NOMO-1 treated with dmso at 0.1 percent for 144 hours (cell line): ENCODE results near the gene HSPA2.
"Not testable (repeated sequence)": the region's sequence is repeated elsewhere in the genome, so short reads cannot be mapped to it uniquely, and the experiment has no call there.

Experiments used
- DNase-seq: peaks from one replicate; lab custom pipeline; 2025; ENCODE audit not compliant: unreplicated experiment; lab: John Stamatoyannopoulos, UW

The HSPA2 gene

GRCh38 chr14:64558216-64558615 is 17.7 kb downstream of the HSPA2 start:
- DNase-seq, result not testable (repeated sequence)

GRCh38 chr14:64561631-64562030 is 21.1 kb downstream of the HSPA2 start:
- no peak for DNase-seq

GRCh38 chr14:64562436-64562835 is 21.9 kb downstream of the HSPA2 start:
- no peak for DNase-seq

- DNase-seq, result no peak
Measured at GRCh38 chr14:64563696-64564095, 23.2 kb downstream of the HSPA2 start.

GRCh38 chr14:64566651-64567122 is 26.1 kb downstream of the HSPA2 start:
- DNase-seq, result no peak

- DNase-seq, result no peak
Measured at GRCh38 chr14:64569138-64569631, 28.6 kb downstream of the HSPA2 start.

- not testable (repeated sequence) for DNase-seq
Measured at GRCh38 chr14:64569646-64570045, 29.1 kb downstream of the HSPA2 start.

GRCh38 chr14:64572386-64573104 is 32.0 kb downstream of the HSPA2 start:
- no peak for DNase-seq

GRCh38 chr14:64573109-64573508 is 32.6 kb downstream of the HSPA2 start:
- DNase-seq, result no peak

- no peak for DNase-seq
Measured at GRCh38 chr14:64574371-64575107, 34.0 kb downstream of the HSPA2 start.

- no peak for DNase-seq
Measured at GRCh38 chr14:64577211-64577610, 36.7 kb downstream of the HSPA2 start.

GRCh38 chr14:64580467-64580866 is 39.9 kb downstream of the HSPA2 start:
- no peak for DNase-seq

GRCh38 chr14:64581363-64581762 is 40.8 kb downstream of the HSPA2 start:
- DNase-seq, result no peak

- no peak for DNase-seq
Measured at GRCh38 chr14:64581817-64582216, 41.3 kb downstream of the HSPA2 start.

GRCh38 chr14:64584190-64584589 is 43.6 kb downstream of the HSPA2 start:
- DNase-seq, result no peak

- DNase-seq, result no peak
Measured at GRCh38 chr14:64591809-64592208, 51.3 kb downstream of the HSPA2 start.
